Gastrocnemius medialis (tissue), 4 donors: ENCODE data around the gene RXRA.

Experiments
- POLR2A ChIP-seq, 2 donors: fragments of 450-650 bp; IDR thresholded peaks; one replicate each; pipeline ENCODE4 v1.6.1; 2017; ENCODE audit warnings: antibody characterized with exemption in 2 of 2, mild to moderate bottlenecking in 2 of 2, moderate library complexity in 2 of 2
- TF ChIP-seq, protein P1 (sequence below), 5 experiments: fragments of 450-650 bp in 3 of 5; fragments of 200-600 bp in 2 of 5; sonication (generic) in 2 of 5; IDR thresholded peaks in 4 of 5; conservative IDR thresholded peaks in 1 of 5; 1 replicate in 4 of 5; 2 replicates in 1 of 5; pipeline ENCODE4 v1.5.1; 2016 to 2019; ENCODE audit warnings: antibody characterized with exemption in 5 of 5, mild to moderate bottlenecking in 3 of 5, moderate library complexity in 3 of 5

DNA sequence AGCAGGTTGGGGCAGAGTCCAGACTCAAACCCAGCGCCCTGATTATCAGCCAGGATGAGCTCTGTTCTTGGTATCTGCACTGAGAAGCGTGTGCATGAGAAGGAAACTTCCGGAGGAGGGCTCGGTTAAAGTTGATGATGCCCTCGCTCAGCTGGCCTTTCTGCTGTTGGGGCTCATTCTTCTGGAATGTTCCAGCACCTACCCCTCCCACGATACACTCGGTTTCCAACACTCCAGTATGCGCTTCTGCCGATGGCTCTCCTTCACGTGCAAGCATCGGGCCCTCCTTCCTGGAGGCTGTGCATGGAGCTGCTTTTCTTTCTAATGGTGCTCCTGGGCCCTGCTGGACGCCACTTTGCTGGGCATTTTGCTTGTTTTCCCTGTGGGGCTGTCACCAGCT lies 134.0 kb downstream of the RXRA start:
- TF ChIP-seq, protein P1, sequence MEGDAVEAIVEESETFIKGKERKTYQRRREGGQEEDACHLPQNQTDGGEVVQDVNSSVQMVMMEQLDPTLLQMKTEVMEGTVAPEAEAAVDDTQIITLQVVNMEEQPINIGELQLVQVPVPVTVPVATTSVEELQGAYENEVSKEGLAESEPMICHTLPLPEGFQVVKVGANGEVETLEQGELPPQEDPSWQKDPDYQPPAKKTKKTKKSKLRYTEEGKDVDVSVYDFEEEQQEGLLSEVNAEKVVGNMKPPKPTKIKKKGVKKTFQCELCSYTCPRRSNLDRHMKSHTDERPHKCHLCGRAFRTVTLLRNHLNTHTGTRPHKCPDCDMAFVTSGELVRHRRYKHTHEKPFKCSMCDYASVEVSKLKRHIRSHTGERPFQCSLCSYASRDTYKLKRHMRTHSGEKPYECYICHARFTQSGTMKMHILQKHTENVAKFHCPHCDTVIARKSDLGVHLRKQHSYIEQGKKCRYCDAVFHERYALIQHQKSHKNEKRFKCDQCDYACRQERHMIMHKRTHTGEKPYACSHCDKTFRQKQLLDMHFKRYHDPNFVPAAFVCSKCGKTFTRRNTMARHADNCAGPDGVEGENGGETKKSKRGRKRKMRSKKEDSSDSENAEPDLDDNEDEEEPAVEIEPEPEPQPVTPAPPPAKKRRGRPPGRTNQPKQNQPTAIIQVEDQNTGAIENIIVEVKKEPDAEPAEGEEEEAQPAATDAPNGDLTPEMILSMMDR (IDR thresholded peaks at IDR 0.05 in 4 of 5, conservative IDR thresholded peaks at IDR 0.05 in 1 of 5) = no peak
- TF ChIP-seq POLR2A (IDR thresholded peaks at IDR 0.05) = no peak
